ENCODE data around the gene GP1BA.

DNA sequence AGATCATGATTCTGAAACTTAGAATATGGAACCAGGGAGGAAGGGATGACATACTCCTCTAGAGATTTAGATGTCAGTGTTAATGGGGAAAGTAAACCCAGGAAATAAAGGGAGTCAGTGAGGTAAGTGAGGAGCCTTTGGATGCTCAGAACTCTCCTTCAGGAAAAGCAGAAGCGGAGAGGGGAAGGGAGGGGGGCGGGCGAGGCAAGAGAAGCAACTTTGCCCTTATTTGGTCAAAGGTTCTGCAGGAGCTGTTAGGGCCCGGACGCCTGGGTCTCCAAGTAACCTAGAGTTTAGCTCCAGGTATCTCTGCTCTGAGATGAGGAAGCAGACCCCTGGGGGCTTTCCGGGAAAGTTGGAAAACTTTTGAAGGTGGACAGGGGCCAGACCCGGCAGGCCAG, 14.9 kb downstream of the GP1BA start:
- TF ChIP-seq, protein P1, sequence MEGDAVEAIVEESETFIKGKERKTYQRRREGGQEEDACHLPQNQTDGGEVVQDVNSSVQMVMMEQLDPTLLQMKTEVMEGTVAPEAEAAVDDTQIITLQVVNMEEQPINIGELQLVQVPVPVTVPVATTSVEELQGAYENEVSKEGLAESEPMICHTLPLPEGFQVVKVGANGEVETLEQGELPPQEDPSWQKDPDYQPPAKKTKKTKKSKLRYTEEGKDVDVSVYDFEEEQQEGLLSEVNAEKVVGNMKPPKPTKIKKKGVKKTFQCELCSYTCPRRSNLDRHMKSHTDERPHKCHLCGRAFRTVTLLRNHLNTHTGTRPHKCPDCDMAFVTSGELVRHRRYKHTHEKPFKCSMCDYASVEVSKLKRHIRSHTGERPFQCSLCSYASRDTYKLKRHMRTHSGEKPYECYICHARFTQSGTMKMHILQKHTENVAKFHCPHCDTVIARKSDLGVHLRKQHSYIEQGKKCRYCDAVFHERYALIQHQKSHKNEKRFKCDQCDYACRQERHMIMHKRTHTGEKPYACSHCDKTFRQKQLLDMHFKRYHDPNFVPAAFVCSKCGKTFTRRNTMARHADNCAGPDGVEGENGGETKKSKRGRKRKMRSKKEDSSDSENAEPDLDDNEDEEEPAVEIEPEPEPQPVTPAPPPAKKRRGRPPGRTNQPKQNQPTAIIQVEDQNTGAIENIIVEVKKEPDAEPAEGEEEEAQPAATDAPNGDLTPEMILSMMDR (conservative IDR thresholded peaks at IDR 0.05), result no peak
- no peak for TF ChIP-seq EZH2 (IDR thresholded peaks at IDR 0.05; ENCODE audit: low read depth)
